Left cardiac atrium (tissue), 4 donors: ENCODE data around the gene SMNDC1. TPM values are rescaled to one million over a fixed set of nuclear protein-coding genes. Genes with fewer than 3 reads are reported as not detected.
"Not testable (repeated sequence)": the region's sequence is repeated elsewhere in the genome, so short reads cannot be mapped to it uniquely, and the experiment has no call there.

Experiments used
- ATAC-seq, 2 donors: fragments of 200-7000 bp; cut with Tn5 transposase; one replicate each; pipeline ENCODE4 v1.9.1; 2020; ENCODE audit warnings: mild to moderate bottlenecking in 2 of 2, moderate library complexity in 2 of 2
- DNase-seq: peaks from one replicate; pipeline ENCODE4 v3.0.0-alpha.2; 2020
- intact Hi-C, 2 donors: fragments of 100-400 bp; cut with DNase I; formaldehyde crosslinking; loops; one replicate each; pipeline versions ENCODE4 v1.14.1 to v1.15.1; 2022 to 2023
- total RNA-seq, 2 donors: library from RNA; stranded (reverse); fragmentation: NEBNext Ultra II Directional; extraction: Animal tissue kit (Norgen Biotek cat#: 25700); gene quantifications; one replicate each; pipeline ENCODE4 v1.2.1, GENCODE V29; 2021
- donor health status: DM: no; HTN: yes; CAD: no.
- donor health status: DM: no; HTN: yes; CAD: no; lungs with severe emphysema.
- donor health status: DM: yes; HTN: yes; CAD: no.
- donor health status: Dilated cardiomyopathy.

Gene SMNDC1
- total RNA-seq, 2 donors from 2014 or later, result 21.6 to 24.4 TPM

DNA sequence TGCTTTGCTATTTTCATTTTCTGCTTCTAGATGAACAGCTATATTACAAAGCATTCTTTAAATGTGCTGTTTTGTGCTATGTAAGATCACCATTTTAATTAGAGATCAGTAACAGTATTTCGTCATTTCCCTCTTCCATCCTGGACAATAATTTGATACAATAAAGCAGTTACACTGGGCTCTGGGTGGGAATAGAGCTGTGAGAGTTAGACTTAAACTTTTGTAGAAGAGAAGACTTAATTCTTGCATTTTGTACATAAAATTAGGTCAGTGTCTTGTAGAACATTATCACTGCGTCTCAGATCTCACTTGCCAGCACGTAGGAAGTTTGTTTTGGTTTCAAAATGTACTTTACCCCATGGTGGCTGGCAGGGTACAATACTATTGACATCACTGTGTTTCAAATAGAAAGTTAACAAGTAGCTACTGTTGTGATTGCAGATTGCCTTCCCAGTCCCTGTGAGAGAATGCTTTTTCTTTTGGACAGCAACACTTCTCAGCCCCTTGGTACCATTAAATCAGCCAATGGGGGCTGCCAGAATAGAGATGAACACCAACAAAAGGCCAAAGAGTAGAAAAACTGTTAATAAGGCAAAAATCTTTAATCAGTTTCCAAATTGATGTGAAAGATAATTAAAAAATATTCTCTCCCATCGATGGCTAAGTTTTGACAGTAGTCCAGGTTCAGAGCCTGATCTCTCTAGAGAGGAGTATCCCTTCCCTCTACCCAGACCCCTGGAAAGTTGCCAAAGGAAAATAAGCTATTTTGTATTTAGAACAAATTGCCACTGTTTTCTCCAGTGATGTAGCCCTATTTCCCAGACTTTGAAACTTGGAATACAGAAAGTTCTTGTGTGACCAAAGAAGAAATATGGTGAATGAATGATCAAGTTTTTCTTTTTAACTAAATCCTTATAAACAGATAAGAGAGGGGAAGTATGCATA is 35.1 kb downstream of the SMNDC1 start:
- intact Hi-C loops, result loop anchor here in 1 of 2 donors (5.0 kb wide), 2 partner anchors 42 to 387 kb away; no protein-coding TSS in a partner anchor
- peak; percentile 74 to 83 for ATAC-seq
- DNase-seq, result peak; percentile 24

DNA sequence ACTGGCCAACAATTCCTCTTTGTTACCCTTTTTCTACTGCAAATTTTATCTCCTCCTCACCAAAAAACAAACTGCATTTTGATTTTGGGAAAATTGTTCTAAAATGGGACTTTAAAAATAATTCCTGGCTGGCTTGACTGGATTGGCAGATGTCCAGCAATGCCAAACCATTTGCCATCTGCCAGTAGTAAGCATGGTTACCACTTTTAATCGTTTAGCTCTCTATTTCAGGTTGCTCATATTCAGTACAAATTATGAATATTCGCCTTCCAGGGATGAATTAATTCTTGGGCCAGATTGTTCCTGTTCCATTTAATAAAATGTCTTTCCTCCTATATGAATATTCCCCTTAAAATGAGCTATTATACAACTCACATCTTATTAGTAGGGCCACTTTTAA is 35.7 kb downstream of the SMNDC1 start:
- no peak for ATAC-seq
- intact Hi-C loops, result loop anchor here in 1 of 2 donors (5.0 kb wide), 1 partner anchor 42 kb away; no protein-coding TSS in a partner anchor

DNA sequence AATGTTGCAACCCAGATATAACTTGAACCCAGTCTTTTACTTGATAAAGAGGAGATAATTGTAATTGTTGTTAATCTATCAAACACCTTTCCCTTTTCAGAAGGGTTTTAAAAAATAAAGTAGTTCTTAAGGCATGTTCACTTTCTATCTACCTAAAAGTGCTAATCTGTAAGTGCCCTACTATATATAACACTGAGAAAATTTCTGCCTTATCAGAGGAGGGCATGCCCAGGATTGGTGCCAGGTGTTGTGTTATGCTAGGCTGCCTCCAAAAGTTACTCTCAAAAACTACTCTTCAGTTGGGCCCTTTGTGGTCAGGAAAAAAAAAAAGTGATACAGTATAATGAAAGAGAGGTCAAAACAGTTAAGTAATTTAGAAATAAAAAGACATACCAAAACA is 36.3 kb downstream of the SMNDC1 start:
- ATAC-seq (peak; percentile 51 to 71), DNase-seq (no peak)
- intact Hi-C loops, result loop anchor here in 1 of 2 donors (5.0 kb wide), 1 partner anchor 41 kb away; no protein-coding TSS in a partner anchor

More for the DNA sequence above, 35.7 kb downstream of the SMNDC1 start:
- DNase-seq, result no peak

DNA sequence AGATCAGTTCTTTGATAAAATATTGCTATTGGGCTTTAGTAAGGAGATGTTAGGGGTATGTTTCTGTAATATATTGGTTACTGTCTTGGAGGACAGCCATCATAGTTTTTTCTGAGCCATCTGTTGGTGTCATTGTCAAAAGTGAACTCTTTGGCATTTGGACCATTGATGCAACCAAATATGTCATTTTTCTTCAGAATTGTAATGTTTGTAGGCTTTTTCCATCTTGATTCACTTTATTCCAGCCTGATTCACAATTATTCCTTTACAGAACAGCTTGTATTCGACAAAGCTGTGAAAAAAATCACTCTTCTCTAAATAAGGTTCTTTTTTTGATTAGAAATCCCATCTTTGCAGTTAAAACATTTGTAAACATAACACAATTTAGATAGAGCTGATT is 37.4 kb downstream of the SMNDC1 start:
- DNase-seq, result no peak
- intact Hi-C loops, result loop anchor here in 1 of 2 donors (5.0 kb wide), 1 partner anchor 40 kb away; no protein-coding TSS in a partner anchor
- ATAC-seq, result no peak

DNA sequence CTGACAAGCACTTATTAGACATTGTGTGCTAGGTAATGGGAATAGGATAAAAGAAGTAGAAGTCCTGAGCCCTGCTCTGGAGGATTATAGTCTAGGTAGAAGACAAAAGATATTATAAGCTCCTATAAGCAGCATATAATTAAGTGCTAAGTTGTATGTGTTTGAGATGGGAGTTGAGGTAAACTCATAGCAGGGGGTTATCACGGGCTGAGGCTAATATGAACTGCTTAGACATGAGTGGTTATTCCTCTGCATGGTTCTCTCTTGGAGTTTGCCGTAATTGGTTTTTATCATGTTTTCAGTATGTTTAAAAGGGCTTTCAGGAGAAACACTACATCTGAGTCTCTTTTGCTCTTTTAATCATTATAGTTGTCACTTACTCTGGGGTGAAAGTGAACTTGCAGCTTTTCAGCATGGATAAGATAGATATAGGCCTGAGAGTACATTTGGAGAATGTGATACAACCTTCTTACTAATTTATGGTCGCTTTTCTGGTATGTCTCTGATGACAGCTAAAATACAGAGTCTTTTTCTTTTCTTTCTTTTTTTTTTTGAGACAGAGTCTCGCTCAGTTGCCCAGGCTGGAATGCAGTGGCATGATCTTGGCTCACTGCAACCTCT is 39.0 kb downstream of the SMNDC1 start:
- intact Hi-C loops, result loop anchor here in 1 of 2 donors (5.0 kb wide), 1 partner anchor 38 kb away; no protein-coding TSS in a partner anchor
- DNase-seq (no peak), ATAC-seq (no peak)

DNA sequence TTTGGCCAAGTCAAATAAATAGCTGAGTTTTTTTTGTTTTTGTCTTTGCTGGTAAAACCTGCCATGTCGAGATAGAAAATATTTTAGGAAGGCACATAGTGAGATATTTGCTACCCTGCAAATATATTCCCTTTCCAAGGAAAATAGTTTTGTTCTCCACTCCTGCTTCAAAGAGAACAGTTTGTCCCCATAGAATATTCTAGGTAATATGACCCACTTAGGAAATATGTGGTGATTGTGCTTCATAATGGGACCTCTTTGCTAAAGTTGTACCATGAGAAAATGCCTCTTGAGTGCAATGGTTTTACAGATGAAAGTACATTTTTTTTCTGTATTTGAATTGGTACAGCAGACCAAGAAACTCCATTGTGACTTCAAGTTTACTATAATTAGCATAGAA is 41.6 kb downstream of the SMNDC1 start:
- intact Hi-C loops, result no loop called here
- no peak for ATAC-seq
- no peak for DNase-seq

DNA sequence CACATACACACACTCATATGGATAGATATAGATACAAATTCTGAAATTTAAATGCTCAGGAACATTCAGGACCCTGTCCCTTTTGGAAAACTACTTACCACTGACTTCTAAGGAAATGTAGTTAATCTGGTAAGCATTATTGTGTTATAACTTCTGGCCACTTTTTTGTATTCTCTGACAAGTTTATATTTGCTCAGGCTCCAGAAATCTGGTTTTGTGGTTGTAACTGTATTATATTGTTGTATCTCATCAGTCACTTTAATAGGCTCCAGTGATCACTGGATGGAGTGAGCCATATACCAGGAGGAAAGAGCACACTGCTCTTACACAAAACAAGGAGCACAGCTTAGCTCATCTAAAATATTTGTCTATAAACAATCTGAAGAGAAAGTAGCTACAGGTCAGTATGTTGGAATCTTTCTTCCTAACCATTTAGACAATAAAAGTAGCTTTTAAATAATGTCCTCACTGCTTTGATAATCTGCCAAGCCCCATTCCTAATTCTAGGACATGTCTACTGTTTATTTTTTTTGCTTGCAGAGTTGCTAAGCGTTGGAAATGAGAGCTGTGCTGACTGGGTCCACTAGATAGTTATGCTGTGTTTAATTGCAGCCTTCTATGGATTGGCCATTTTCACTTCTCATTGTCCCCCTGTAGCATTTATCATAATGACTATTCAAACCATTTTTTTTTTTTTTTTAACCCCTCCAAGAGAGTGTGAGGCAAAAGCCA is 43.8 kb downstream of the SMNDC1 start:
- DNase-seq (no peak), ATAC-seq (peak in 1 of 2 donors; percentile 63)
- intact Hi-C loops, result no loop called here

DNA sequence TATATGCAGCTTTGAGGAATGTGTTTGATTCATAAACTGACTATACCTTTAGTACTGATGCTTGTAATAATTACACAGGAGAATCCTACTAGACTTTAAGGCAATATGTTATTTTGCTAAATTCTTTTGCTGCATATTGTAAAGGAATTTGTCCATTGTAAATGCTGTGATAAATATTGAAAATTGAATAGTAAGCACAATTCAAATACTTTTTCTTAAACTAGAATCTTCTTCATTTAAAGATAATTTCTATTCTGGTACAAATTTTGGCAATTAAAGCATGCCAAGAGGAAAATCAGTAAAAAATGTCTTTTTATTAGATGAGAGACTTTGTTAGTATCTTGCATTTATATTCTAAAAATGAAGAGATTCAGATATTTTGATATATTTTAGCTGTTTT is 45.4 kb downstream of the SMNDC1 start:
- intact Hi-C loops, result no loop called here
- ATAC-seq, result no peak
- no peak for DNase-seq

DNA sequence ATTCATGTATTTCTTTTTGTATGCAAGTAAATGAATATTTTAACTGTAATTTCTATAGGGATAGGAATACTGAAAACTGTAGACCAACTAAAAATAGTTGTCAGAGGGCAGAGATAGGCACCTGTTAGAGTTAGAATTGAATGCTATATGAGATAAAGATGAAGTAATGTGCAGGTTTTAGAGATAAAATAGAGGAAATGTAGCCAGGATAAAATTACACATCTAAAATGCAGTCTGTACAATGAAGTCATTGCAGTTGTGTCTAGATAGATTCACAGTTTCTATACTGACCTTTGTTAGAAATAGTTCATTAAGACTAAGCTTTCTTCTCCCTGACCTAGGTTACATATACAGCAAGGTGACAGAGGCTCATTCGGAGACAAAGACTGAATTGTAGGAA is 46.2 kb downstream of the SMNDC1 start:
- intact Hi-C loops, result no loop called here
- no peak for ATAC-seq
- DNase-seq, result no peak

DNA sequence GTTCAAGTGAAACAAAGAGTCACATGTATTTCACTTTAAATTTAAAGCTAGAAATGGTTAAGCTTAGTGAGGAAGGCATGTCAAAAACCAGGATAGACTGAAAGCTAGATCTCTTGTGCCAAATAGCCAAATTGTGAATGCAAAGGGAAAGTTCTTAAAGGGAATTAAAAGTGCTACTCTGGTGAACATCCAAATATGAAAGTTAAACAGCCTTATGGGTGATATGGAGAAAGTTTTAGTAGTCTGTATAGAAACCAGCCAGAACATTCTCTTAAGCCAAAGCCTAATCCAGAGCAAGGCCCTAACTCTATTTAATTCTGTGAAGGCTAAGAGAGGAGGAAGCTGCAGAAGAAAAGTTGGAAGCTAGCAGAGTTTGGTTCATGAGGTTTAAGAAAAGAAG is 50.3 kb downstream of the SMNDC1 start:
- ATAC-seq, result no peak
- no peak for DNase-seq
- intact Hi-C loops, result no loop called here

DNA sequence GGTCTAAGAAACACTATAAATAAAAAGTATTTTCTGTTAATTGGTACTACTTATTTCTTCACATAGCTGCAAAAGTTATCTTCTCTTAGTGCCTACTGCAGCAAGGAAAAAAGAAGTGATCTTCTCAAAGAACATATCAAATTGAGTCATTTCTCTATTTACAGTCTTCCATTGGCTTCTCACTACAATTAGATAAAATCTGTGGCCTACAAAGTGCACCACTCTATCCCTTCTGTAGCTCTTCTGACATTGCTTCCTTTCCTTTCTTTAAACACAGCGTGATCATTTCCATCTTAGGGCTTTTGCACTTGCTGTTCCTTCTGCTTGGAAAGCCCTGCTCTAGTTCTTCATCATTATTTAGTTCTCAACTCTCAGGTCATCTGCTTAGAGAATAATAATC is 52.6 kb downstream of the SMNDC1 start:
- intact Hi-C loops, result no loop called here
- DNase-seq (no peak), ATAC-seq (no peak)

DNA sequence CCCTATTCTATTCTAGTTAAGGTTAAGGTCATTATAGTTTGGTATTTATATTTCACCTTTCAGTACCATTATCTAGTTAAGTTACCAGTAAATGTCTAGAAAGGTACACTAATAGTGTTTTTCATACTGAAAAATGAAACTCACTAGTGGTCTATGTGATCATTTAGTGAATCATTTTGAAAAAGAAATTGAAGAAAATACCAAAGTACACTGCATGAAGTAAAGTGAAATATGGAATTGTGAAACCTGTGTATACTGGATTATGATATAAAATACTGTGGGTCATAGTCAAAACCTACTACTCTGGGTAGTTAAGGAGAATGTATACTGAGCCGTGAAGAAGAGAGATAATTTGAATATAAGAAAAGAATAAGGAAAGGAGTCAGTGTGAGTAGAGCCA is 53.3 kb downstream of the SMNDC1 start:
- ATAC-seq, intact Hi-C loops, DNase-seq: not testable (repeated sequence)

DNA sequence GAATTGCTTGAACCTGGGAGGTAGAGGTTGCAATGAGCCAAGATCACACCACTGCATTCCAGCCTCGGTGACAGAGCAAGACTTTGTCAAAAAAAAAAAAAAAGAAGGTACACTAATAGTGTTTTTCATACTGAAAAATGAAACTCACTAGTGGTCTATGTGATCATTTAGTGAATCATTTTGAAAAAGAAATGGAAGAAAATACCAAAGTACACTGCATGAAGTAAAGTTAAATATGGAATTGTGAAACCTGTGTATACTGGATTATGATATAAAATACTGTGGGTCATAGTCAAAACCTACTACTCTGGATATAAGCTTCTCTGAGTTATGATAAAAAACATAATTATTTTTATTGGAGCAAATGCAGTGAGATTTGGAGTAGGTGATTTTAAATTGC is 55.2 kb downstream of the SMNDC1 start:
- DNase-seq, ATAC-seq, intact Hi-C loops: not testable (repeated sequence)

DNA sequence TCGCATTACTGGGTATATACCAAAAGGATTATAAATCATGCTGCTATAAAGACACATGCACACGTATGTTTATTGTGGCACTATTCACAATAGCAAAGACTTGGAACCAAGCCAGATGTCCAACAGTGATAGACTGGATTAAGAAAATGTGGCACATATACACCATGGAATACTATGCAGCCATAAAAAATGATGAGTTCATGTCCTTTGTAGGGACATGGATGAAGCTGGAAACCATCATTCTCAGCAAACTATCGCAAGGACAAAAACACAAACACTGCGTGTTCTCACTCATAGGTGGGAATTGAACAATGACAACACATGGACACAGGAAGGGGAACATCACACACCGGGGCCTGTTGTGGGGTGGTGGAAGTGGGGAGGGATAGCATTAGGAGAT is 56.9 kb downstream of the SMNDC1 start:
- DNase-seq, ATAC-seq, intact Hi-C loops: not testable (repeated sequence)

DNA sequence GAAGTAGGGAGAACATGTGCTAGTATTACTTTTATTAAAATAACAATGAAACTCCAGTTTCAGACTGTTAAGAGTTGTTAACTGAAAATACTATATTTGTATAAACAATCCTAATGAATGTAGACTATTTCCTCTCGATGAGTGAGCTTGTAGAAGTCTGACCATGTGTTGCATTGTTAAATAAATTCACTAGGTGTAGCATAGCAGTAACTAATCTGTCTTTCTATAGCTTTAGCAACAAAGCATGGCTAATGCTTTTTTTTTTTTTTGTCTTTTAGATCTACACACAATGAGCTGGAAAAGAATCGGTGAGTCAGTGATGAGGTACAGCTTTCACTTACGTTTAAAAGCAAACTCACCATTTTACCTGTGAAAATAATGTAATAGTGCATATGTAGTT is 60.2 kb downstream of the SMNDC1 start:
- DNase-seq, result no peak
- ATAC-seq, result no peak
- intact Hi-C loops, result no loop called here

DNA sequence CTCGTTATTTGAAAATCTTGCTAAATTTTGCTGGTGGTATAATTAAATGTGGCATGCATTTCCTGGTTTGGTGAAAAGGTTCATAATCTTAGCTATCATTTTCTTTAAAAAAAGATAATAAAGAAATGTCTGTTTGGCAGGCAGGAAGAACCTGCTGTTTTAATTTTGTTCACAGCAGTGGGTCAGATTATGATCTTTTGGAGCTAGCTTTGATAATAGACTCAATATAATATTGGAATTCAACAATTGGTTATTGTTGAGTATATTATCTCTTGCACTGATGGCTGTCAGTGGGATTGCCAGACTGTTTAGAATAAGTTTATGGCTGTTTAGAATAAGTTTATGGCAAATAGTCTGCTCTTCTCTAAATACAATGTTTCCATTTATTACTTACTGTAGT is 62.2 kb downstream of the SMNDC1 start:
- DNase-seq (no peak), ATAC-seq (no peak)
- intact Hi-C loops, result no loop called here

DNA sequence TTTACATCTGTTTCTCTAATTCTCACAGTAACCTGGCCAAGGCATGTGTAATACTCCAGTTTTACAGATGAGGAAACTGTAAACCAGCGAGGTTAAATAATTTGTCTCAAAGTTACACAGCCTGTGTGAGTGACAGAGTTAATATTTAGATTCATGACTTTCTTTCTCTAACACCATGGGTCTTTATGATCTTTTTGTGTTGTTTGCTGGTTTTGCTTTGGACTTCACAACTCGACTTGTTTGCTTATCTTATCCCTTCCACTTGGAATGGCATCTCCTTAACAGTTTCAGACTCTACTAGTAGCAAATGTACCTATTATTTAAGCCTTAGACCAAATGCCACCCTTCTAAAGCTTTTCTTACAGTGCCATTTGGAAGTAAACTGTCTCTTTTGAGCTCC is 62.9 kb downstream of the SMNDC1 start:
- ATAC-seq (no peak), DNase-seq (no peak)
- intact Hi-C loops, result no loop called here

DNA sequence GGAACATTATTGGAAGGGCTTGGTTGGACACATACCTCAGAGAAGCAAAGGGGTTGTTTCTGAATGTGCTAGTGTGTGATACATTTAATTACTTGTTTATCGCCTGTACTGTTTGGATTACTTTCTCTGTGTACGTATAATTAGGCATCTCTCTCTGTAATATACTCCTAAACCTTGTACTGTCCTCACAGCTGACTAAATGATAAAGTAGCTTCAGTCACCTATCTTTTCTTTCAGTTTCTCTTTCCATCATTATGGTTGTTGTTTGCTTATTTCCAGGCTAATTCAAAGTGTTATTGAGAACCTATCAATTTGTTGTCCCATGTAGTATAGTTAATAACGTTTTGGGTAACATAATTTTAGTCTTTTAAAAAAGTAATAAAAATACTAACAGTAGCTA is 63.3 kb downstream of the SMNDC1 start:
- intact Hi-C loops, result no loop called here
- no peak for DNase-seq
- no peak for ATAC-seq
